Effector CD8-positive, alpha-beta T cell (primary cell): ENCODE measurements around the gene HSPB2.
"Not testable (repeated sequence)": the region's sequence is repeated elsewhere in the genome, so short reads cannot be mapped to it uniquely, and the experiment has no call there.

Experiments used
- DNase-seq: peaks from one replicate; lab custom pipeline; 2025; lab: John Stamatoyannopoulos, UW

Gene HSPB2

GRCh38 chr11:111913997-111914396, 1.5 kb downstream of the HSPB2 start:
- DNase-seq, result no peak

GRCh38 chr11:111916768-111917167, 4.2 kb downstream of the HSPB2 start:
- no peak for DNase-seq

GRCh38 chr11:111917312-111917711, 4.8 kb downstream of the HSPB2 start:
- no peak for DNase-seq

DNA sequence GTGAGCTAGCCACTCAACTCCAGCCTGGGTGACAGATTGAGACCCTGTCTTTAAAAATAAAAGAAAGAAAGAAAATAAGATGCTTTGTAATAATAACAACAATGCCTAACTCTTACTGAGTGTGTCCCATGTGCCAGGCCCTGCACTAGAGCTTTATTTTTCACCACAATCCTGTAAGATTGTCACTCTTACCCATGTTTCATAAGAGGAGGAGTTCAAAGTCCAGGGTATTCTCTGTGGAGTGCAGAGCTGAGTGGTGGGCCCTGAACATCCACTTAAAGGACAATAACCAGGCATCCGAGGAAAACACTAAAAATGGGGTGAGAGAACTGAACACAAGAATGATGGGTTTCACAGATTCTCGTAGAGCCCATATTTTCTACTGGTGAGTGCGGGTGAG, 5.3 kb downstream of the HSPB2 start:
- DNase-seq, result no peak

- no peak for DNase-seq
Observed at GRCh38 chr11:111918390-111919256, 6.1 kb downstream of the HSPB2 start, which contains the start of gene C11orf52. Gene C11orf52, plus strand, starts transcription at chr11:111918913. Its CDS starts 60 bp downstream, at chr11:111918973.

DNA sequence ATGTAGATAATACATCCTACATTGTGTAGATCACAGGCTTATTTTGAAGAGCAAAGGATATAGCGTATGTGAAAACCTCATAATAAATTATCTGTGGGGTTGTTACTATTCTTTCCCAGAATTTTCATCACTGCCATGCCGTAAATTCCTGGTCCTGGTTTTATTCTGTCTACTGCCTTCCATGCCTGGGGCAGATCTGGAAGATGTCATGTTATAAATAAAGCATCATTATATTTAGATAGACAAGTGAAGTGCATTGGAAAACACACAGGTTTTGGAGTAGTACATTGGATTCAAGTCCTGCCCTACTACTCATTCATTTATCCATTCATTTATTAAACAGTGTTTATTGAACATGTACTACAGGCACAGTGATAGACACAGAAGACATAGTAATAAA, 8.4 kb downstream of the HSPB2 start:
- no peak for DNase-seq

DNA sequence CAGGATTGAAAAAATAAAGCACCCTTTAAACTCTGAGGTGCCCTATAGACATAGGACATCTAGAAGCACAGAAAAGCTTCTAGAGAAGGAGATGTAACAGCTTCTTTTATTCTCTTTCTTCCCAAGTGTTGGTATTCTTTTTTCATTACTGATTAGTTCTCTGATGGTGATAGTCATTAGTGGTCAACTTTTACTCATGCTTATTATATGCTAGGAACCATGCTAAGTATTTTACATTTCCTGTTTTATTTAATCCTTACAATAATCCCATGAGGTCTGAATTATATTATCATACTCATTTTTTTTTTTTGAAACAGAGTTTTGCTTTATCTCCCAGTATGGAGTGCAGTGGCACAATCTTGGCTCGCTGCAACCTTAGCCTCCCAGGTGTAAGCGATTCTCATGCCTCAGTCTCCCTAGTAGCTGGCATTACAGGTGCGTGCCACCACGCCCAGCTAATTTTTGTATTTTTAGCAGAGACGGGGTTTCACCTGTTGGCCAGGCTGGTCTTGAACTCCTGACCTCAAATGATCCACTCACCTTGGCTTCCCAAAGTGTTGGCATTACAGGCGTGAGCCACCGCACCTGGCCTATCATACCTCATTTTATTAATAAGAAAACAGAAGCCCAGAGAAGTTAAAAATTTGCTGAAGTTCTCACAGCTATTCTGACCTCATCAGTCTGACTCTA, 9.2 kb downstream of the HSPB2 start:
- no peak for DNase-seq

DNA sequence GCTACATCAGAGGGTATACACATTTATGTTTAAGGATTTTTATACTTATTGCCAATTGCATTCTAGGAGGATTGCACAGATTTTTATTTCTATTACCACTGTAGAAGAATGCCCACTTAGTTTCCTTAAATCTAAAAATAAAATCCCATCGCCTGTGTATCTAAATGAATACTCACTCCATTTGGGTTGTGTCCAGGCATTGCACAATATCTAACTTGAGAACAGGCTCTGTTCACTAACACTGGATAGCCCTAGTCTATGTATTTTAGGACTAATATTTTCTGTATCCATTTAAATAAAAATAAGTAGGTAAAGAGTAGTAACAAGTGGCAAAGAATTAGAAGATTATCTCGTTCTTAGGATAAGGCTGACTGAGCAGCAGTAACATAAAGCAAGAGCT, 10.3 kb downstream of the HSPB2 start:
- DNase-seq, result no peak

- DNase-seq, result no peak
Observed at GRCh38 chr11:111923351-111923788, 10.8 kb downstream of the HSPB2 start.

DNA sequence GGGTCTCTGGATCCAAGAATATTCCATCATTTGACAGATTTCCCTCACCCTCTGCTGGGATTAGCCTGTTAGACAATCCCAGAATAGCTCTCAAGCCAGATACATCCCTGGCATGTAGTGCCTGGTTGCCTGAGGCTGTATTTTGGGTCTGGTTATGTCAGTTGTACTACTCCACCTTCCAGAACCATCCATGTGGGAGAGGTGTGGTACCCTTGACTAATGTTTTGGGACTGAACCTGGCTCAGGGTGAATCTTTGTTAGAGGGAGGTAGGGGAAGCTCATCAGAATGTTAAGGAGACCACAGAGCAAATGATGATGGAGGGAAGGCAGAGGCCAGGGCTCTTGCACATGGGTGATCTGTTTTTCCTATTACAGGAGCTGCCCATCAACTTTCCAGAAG, 11.4 kb downstream of the HSPB2 start:
- DNase-seq, result no peak

DNA sequence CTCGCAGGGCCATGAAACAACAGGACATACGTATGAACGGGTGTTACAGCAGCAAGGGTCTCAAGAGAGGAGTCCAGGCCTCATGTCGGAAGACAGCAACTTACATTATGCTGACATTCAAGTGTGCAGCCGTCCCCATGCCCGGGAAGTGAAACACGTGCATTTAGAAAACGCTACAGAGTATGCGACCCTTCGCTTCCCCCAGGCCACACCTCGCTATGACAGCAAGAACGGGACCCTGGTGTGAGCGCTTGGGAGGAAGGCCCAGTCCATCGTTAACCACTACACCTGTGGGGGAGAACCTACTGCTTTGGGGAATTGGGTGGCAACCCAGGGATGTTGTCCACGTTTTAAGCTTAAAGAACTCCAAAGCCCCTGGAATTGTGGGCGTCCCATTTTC, 13.4 kb downstream of the HSPB2 start:
- DNase-seq, result no peak

DNA sequence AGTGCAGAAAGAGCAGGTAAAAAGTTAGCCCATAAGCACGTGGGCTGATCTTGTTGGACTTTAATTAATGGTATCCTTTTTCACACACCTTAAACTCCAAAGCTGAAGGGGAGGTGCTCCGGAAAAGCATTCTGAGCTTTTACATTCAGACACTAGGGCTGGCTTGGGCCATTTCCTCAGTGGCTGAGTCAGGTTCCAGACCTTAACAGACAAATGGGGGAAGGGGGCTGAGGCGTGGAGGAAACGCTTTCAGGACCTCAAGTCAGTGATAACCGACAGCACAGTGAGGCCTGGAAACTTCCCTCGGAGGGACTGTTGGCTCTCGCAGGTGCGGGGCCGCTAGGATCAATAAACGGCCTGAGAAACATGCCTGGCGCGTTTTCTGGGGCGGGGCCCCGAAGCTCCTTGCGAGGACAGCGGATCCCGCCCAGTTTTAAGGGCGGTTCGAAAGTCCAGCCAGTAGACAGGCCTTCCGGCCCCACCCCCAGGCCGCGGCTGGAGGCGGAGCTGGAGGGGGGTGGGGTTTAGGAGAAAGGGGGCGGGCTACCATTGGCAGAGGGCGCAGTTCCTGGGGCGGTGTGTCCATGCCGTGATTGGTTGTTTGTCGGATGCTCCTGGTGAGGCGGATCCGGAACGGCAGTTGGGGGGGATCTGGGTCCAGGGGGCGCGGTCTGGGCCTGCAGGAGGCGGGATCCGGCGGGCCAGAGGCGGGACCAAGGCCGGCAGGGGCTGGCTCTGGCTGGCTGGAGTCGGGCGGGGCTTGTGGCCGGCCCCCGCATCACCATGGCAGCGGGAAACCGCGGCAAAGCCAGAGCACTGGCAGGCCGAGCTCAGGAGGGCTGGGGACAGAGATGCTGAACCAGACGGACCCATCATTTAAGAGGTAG, 14.2 kb downstream of the HSPB2 start:
- peak; percentile 94 for DNase-seq

DNA sequence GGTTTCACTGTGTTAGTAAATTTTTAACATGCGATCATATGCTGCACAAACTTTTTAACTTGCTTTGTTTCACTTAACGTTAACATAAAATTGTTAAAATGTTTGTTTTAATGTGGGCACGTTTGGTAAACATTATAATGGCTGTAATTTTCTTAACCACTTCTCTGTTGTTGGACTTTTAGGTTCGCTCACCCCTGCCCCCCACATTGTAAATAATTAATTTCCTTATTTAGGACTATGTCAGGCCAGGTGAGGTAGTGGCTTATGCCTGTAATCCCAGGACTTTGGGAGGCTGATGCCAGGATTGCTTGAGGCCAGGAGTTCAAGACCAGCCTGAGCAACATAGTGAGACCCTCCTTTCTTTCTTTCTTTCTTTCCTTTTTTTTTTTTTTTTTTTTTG, 17.9 kb downstream of the HSPB2 start:
- no peak for DNase-seq

GRCh38 chr11:111932611-111932950, 20.0 kb downstream of the HSPB2 start:
- no peak for DNase-seq

DNA sequence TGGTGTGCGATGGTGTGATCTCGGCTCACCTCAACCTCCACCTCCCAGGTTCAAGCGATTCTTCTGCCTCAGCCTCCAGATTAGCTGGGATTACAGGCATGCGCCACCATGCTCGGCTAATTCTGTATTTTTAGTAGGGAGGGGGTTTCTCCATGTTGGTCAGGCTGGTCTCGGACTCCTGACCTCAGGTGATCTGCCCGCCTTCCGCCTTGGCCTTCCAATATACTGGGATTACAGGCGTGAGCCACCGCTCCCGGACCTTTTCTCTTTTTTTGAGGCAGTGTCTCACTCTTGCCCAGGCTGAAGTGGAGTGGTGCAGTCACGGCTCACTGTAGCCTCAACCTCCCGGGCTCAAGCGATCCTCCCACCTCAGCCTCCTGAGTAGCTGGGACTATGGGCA, 20.6 kb downstream of the HSPB2 start:
- not testable (repeated sequence) for DNase-seq

GRCh38 chr11:111933872-111934271, 21.3 kb downstream of the HSPB2 start:
- DNase-seq, result no peak

DNA sequence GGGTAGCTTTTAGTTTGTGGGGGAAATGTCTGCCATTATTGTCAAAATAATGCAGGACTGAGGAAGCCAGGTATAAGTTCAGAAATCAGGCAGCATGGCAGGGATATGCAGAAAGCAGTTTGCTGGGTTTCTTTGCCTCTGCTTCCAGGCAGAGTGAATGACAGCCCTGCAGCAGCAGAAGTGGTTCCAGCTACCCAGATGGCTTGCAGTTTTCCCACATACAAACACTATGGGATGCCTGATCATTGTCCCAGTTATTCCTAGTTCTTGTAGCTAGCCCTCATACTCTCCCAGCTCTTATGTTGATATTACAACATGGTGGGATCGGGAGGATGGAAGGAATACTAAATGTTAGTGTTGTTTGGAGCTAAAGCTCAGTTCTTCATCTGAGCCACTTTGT, 21.8 kb downstream of the HSPB2 start:
- no peak for DNase-seq

DNA sequence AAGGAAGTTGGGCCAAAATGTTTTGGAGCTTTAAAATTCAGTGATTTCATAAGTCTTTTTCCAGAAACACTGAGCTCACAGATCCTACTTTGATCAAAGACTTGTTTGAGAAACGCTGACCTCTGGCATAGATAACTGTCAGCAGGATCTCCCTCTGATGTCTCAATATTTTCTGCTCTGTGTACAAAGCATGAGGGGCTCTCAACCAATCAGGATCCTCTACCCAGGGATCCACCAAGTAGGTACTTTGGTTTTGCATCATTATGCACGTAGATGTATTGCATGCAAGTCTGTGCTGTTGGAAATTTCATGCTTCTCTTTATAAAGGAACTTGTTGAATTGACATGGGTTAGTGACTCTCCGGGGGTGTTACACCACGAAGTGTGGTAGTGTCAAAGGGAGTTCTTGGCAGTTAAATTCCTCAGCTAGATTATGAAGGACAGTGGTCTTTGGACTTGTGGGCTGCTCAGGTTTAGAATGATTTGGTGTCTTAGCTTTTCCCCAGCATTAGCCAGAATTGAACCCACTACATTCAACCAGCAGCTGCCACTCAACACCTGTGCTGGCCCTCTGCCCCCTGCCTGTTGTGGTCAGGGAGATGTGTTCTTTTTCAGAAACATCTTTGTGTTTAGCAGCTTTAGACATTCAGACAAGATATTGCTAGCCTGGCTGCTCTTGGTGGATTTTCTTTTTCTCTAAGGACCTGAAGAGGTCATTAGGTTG, 22.9 kb downstream of the HSPB2 start:
- no peak for DNase-seq

- no peak for DNase-seq
Observed at GRCh38 chr11:111936040-111936540, 23.6 kb downstream of the HSPB2 start.

DNA sequence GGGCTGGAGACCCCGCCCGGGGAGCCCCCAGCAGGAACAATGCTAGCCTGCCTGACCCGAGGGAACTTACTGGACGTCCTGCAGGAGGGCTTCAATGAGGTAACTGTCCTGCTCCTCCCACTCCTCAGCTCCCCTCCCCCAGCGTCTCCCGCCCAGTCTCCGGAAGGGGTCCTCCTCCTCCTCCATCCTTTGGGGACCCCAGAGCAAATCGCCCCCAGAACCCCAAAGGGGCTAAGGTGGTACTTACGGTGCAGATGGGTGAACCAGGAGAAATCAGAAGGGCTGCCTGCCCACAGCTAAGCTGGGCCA, 24.9 kb downstream of the HSPB2 start:
- no peak for DNase-seq

- DNase-seq, result no peak
Observed at GRCh38 chr11:111937844-111938243, 25.3 kb downstream of the HSPB2 start.
